Umbilical cord (tissue), 2 donors: Measurements from ENCODE around the gene HRK. TPM values are rescaled to one million over a fixed set of nuclear protein-coding genes. Genes with fewer than 3 reads are reported as not detected.

Source experiments
- DNase-seq: peaks from one replicate; pipeline ENCODE4 v3.0.0-alpha.2; 2015; ENCODE audit warnings: low spot score
- total RNA-seq: library from RNA; depleted of rRNA; stranded (reverse); fragments of >200 nt; gene quantifications from one replicate; pipeline ENCODE4 v1.2.3, GENCODE V29; 2014; ENCODE audit warnings: low replicate concordance; ENCODE audit not compliant: insufficient read depth

The HRK gene
- 0.96 TPM for total RNA-seq

GRCh38 chr12:116881325-116881876 is at the start of gene HRK:
TSS of gene HRK (minus strand) at chr12:116881441. CDS start at chr12:116881307, 134 bp downstream.
- no peak for DNase-seq

- DNase-seq, result no peak
These were observed 48.6 kb upstream of the HRK start for GRCh38 chr12:116929885-116930284.

GRCh38 chr12:116928504-116928903 is 47.3 kb upstream of the HRK start:
- no peak for DNase-seq

GRCh38 chr12:116927244-116927940 is 46.2 kb upstream of the HRK start:
- no peak for DNase-seq

- peak; percentile 53 for DNase-seq
These were observed 45.3 kb upstream of the HRK start for GRCh38 chr12:116926283-116927243.

- DNase-seq, result no peak
These were observed 43.6 kb upstream of the HRK start for GRCh38 chr12:116924558-116925453.

GRCh38 chr12:116922194-116922897 is 41.1 kb upstream of the HRK start:
- DNase-seq, result no peak

GRCh38 chr12:116920939-116921338 is 39.7 kb upstream of the HRK start:
- DNase-seq, result no peak

GRCh38 chr12:116919706-116920485 is 38.7 kb upstream of the HRK start:
- no peak for DNase-seq

- no peak for DNase-seq
These were observed 38.0 kb upstream of the HRK start for GRCh38 chr12:116919247-116919661.

GRCh38 chr12:116918464-116918863 is 37.2 kb upstream of the HRK start:
- DNase-seq, result no peak

GRCh38 chr12:116916714-116917114 is 35.5 kb upstream of the HRK start:
- peak; percentile 42 for DNase-seq

GRCh38 chr12:116916122-116916521 is 34.9 kb upstream of the HRK start:
- peak; percentile 42 for DNase-seq

GRCh38 chr12:116915326-116915725 is 34.1 kb upstream of the HRK start:
- no peak for DNase-seq

GRCh38 chr12:116910645-116911451 is 29.6 kb upstream of the HRK start, which contains the start of gene FBXW8:
TSS of gene FBXW8 (plus strand) at chr12:116910950. CDS start at chr12:116911038, 88 bp downstream.
- peak; percentile 77 for DNase-seq

- no peak for DNase-seq
These were observed 29.0 kb upstream of the HRK start for GRCh38 chr12:116910280-116910644.

- DNase-seq, result no peak
These were observed 25.0 kb upstream of the HRK start for GRCh38 chr12:116906285-116906684.

- DNase-seq, result no peak
These were observed 22.6 kb upstream of the HRK start for GRCh38 chr12:116903818-116904217.

- DNase-seq, result no peak
These were observed 20.4 kb upstream of the HRK start for GRCh38 chr12:116901612-116902011.
